GM12872 (cell line): ENCODE results near the gene FMNL2.

ENCODE experiments used
- TF ChIP-seq, protein P1 (sequence below): IDR thresholded peaks from 3 replicates; pipeline ENCODE4 v1.5.1; 2011; ENCODE audit warnings: low read depth, mild to moderate bottlenecking, low read length, moderate library complexity; ENCODE audit not compliant: insufficient read depth

FMNL2 gene

DNA sequence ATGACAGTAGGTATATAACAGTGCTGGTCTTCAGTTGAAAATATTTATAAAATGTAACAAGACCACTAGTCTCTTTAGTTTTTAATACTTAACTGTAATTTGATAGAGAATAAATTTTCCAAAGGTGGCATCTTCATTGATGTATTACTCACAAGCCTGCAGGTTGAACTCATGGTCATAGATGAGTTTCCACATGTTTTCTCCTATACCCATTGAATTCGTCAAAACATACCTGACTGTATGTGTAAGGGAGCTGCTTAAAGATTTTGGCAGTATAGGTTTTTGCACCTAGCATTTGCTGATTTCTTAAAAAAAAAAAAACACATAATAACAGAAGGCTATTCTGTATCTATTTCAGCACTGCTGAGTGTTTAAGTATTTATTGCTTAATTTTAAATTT lies 112.9 kb downstream of the FMNL2 start:
- TF ChIP-seq, protein P1, sequence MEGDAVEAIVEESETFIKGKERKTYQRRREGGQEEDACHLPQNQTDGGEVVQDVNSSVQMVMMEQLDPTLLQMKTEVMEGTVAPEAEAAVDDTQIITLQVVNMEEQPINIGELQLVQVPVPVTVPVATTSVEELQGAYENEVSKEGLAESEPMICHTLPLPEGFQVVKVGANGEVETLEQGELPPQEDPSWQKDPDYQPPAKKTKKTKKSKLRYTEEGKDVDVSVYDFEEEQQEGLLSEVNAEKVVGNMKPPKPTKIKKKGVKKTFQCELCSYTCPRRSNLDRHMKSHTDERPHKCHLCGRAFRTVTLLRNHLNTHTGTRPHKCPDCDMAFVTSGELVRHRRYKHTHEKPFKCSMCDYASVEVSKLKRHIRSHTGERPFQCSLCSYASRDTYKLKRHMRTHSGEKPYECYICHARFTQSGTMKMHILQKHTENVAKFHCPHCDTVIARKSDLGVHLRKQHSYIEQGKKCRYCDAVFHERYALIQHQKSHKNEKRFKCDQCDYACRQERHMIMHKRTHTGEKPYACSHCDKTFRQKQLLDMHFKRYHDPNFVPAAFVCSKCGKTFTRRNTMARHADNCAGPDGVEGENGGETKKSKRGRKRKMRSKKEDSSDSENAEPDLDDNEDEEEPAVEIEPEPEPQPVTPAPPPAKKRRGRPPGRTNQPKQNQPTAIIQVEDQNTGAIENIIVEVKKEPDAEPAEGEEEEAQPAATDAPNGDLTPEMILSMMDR: no peak

DNA sequence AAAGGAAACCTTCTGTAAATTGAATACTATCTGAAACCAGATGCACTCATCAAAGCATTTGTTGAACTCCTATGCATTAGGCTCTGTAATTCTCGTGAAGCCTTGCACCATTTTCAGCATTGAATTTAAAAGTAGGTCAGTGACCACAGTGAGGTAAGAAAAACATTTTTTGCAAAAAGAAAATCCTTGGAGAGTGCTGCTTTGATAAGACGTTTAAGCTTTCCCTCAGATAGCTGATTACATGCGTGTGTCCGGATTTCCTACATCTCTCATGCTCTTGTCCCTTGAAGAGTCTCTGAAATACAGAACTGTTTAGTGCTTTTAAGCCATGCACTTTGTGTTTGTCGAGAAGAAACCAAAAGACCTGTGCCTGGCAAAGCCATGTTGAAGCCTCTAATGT lies 113.6 kb downstream of the FMNL2 start:
- TF ChIP-seq, protein P1: no peak

DNA sequence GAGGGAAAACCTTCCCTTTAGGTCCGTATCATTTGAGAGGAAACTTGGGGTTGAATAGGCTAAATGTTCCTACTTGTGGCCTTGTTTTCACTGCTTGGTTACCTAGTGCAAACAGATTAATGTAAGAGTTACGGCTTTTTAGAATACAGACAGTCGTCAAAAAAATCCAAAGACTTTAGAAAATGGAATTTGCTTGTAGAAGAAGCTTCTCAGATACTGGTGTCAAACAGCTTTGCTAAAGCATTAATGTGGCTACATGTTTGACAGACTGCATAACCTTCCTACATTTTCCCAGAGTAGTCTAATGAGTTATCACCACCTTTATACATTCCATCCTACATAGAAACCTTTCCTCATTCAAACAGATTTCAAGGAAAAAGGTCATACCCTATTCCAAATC lies 114.6 kb downstream of the FMNL2 start:
- TF ChIP-seq, protein P1: no peak

DNA sequence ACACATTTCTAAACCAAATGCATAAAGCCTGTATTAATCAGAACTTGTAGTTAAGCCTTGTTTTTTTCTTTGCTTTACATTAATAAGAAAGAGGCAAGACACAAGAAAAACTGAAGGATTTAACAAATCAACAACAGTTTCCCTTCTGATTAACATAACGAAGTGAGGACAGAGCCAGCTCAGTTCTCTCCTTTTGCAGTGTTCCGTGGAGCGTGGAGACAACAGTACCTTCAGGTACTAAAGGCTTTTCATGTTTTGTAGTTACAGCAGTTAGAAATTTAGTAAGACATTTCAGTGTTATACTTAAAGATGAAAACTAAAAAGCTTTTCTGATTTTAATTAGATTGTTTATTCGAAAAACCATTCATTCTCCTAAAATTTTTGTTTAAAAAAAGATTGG lies 115.2 kb downstream of the FMNL2 start:
- TF ChIP-seq, protein P1: no peak

DNA sequence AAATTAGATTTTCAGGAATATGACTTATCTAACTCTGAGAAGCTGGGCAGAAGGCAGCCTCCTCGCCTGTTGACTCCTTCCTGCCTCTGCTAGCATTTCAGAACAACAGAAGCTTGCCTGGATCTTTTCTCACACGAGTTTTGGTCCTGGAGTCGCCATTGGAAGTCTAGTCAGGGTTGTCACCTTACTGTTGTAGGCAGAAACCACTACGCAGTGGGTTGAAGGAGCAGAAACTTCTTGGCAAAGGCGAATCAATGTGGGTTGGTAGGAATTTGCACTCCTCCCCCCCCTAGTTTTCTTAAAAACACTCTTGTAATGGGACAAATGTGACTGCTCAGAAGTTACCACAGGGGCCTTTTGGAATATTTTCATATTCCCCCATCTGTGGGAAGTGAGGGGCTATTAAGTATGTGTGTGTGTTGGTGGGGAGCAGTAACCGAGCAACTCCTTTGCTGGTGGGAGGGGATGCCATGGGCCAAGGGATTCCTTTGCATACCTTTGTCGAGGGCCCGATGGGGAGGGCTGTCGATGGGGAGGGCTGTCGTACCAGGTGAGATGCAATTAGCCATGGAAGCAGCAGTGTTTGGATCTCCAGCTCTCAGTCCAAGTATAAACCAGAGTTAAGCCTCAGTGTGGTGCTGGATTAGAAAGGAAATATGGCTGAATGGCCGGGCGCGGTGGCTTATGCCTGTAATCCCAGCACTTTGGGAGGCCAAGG lies 117.4 kb downstream of the FMNL2 start:
- TF ChIP-seq, protein P1: no peak

DNA sequence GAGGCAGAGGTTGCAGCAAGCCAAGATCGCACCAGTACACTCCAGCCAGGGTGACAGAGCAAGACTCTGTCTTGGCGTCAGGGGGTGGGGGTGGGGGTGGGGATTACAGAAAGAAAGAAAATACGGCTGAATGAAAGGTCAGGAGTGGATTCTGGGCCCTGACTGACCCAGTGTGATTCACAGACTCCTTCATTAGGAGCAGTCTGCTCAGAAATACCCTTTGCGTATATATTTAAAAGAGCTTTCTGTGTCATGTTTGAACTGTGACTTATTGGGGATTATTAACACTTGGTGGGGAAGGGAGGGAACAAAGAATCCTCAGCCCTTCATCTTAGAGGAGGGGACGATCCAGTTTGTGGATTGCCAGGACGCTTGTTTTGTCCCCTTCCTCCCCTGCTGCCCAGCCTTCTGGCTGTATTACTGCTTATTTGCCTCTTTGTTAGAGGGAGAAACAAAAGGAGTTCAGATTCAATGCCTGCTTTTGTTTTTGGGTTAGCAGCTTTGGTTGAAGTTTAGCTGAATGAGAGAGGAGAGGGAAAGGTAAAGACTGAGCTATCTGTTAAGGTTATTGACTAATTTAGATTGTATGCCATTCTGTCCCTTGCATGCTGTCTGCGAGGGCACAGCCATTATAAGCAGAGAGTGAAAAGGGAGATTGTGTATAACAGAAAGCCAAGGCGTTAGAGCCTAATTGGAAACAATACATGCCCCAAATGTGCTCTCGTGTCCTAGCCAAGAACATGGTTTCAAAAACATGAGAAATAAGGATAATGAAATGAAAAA lies 118.3 kb downstream of the FMNL2 start:
- TF ChIP-seq, protein P1: no peak

DNA sequence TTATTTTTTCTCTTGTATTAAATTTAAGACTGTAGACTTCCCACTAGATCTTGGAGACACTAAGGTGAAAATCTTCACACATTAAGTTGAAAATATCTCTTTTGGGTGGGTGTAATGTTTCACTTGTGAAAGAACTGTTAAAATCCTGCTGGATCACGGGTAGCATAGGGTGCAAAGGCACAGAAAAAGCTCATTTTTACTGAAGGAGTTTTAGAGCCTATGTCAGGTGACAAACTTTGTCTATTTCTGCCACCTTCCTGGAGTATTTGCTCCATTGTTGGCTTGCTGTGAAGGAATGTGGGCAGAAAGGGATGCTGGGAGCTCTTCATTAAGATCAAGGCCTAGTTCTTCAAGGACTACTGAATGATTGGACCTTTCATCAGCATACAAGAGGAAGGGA lies 119.4 kb downstream of the FMNL2 start:
- TF ChIP-seq, protein P1: no peak
